Breast epithelium (tissue), 4 donors: ENCODE measurements around the gene STEAP1B. TPM values are rescaled to one million over a fixed set of nuclear protein-coding genes. Genes with fewer than 3 reads are reported as not detected.
A peak's percentile ranks its signal among the peaks of the same experiment; 100 is the strongest.

Experiments
- DNase-seq, 2 donors: peaks; one replicate each; pipeline ENCODE4 v3.0.0-alpha.2; 2019; ENCODE audit warnings: low spot score in 2 of 2
- H3K27ac ChIP-seq, 2 donors: fragments of 200-600 bp; sonication (generic) in 1 of 2; one replicate each; pipeline ENCODE4 v1.5.1; 2016 to 2019; ENCODE audit warnings: mild to moderate bottlenecking in 1 of 2
- H3K27me3 ChIP-seq, 2 donors: fragments of 200-600 bp; sonication (generic) in 1 of 2; one replicate each; pipeline versions ENCODE4 v1.5.1 to v1.6.0; 2017 to 2019; ENCODE audit warnings: control low read depth in 1 of 2, mild to moderate bottlenecking in 1 of 2
- H3K36me3 ChIP-seq: fragments of 200-600 bp; one replicate; pipeline ENCODE4 v1.5.1; 2019
- H3K4me1 ChIP-seq, 2 donors: fragments of 200-600 bp; sonication (generic); one replicate each; pipeline ENCODE4 v1.5.1; 2016 to 2019; ENCODE audit warnings: control low read depth in 1 of 2
- H3K4me3 ChIP-seq, 3 donors: fragments of 200-600 bp; sonication (generic); 1 replicate in 2 of 3; 2 replicates in 1 of 3; pipeline ENCODE4 v1.5.1; 2016 to 2019; ENCODE audit warnings: mild to moderate bottlenecking in 3 of 3, moderate library complexity in 2 of 3
- H3K9me3 ChIP-seq, 2 donors: fragments of 200-600 bp; sonication (generic) in 1 of 2; one replicate each; pipeline ENCODE4 v1.5.1; 2016 to 2019; ENCODE audit warnings: control low read depth in 1 of 2
- CTCF ChIP-seq, 3 donors: fragments of 450-650 bp; IDR thresholded peaks; one replicate each; pipeline ENCODE4 v1.5.1; 2016 to 2017; ENCODE audit warnings: antibody characterized with exemption in 3 of 3, mild to moderate bottlenecking in 3 of 3, moderate library complexity in 3 of 3
- POLR2A ChIP-seq: fragments of 450-650 bp; IDR thresholded peaks from one replicate; pipeline ENCODE4 v1.6.1; 2016; ENCODE audit warnings: antibody characterized with exemption, mild to moderate bottlenecking, moderate library complexity
- POLR2AphosphoS5 ChIP-seq, 3 donors: sonication (generic); formaldehyde crosslinking; IDR thresholded peaks; one replicate each; pipeline ENCODE4 v1.6.1; 2017; ENCODE audit warnings: antibody characterized with exemption in 3 of 3
- intact Hi-C: fragments of 100-400 bp; cut with DNase I; formaldehyde crosslinking; loops from one replicate; pipeline ENCODE4 v1.15.1; 2023; ENCODE audit warnings: low total_unique reads
- total RNA-seq, 3 donors: library from RNA; depleted of rRNA; stranded (reverse); fragments of >200 nt; gene quantifications; one replicate each; pipeline ENCODE4 v1.1.0, GENCODE V29; 2016

The STEAP1B gene
- total RNA-seq, 3 donors from 2014 or later: 0.32 to 1.0 (median 0.66) TPM

- H3K4me1 ChIP-seq: no peaks in the 10 kb centered on the region
- DNase-seq: no peak
- no peaks in the 10 kb centered on the region for H3K27me3 ChIP-seq
- H3K27ac ChIP-seq: peak overlapping the region in 1 of 2 donors; percentile 52
- no peaks in the 10 kb centered on the region for H3K9me3 ChIP-seq
- no peak overlapping the region for H3K4me3 ChIP-seq
- intact Hi-C loops: no loop called here
- TF ChIP-seq POLR2AphosphoS5 (IDR thresholded peaks at IDR 0.05) (no peak), POLR2A (no peak), CTCF (IDR thresholded peaks at IDR 0.05) (no peak)
- no peaks in the 10 kb centered on the region for H3K36me3 ChIP-seq
These were observed 18.3 kb downstream of the STEAP1B start for GRCh38 chr7:22481726-22482125.

GRCh38 chr7:22480523-22481075 is 19.4 kb downstream of the STEAP1B start:
- Histone ChIP-seq H3K9me3 (no peaks in the 10 kb centered on the region), H3K27ac (no peak overlapping the region), H3K4me1 (no peaks in the 10 kb centered on the region), H3K36me3 (no peaks in the 10 kb centered on the region), H3K27me3 (no peaks in the 10 kb centered on the region), H3K4me3 (no peak overlapping the region)
- intact Hi-C loops: no loop called here
- no peak for DNase-seq
- no peak for TF ChIP-seq CTCF (IDR thresholded peaks at IDR 0.05)
- TF ChIP-seq POLR2A: no peak
- no peak for TF ChIP-seq POLR2AphosphoS5 (IDR thresholded peaks at IDR 0.05)

DNA sequence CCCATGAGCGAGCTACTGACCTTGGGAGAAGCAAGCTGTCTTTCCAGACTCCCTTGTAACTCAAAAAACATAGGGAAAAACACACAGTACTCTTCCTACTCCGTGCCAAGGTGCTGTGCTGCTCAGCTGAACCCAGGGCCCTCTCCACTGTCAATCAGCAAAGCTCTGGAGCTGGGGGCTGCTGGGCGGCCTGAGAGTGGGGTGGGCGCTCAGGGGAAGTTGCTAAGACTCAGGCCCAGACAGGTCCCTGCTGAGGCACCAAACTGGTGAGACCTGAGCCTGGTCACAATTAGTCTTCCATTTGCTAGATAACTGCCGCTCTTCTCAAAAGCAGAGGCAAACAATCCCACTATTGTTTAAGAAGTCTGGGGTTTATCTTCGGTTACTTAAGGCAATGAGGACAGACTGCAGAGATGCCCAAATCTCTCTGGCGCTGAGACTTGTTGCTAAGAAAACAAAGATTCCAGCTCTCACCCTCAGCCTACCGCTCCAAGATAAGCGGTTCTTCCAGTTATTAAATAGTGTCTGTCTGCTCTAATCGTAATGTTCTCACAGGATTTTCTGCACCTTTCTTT is 22.0 kb downstream of the STEAP1B start:
- Histone ChIP-seq H3K27ac (peak overlapping the region in 1 of 2 donors; percentile 23), H3K27me3 (no peaks in the 10 kb centered on the region), H3K4me1 (no peaks in the 10 kb centered on the region), H3K36me3 (no peaks in the 10 kb centered on the region), H3K9me3 (no peaks in the 10 kb centered on the region), H3K4me3 (no peak overlapping the region)
- DNase-seq: no peak
- intact Hi-C loops: no loop called here
- TF ChIP-seq POLR2A (no peak), CTCF (IDR thresholded peaks at IDR 0.05) (no peak), POLR2AphosphoS5 (IDR thresholded peaks at IDR 0.05) (no peak)

- TF ChIP-seq CTCF (IDR thresholded peaks at IDR 0.05): no peak
- no peak for TF ChIP-seq POLR2A
- no peak for TF ChIP-seq POLR2AphosphoS5 (IDR thresholded peaks at IDR 0.05)
- Histone ChIP-seq H3K4me3 (no peak overlapping the region), H3K36me3 (no peaks in the 10 kb centered on the region), H3K9me3 (no peaks in the 10 kb centered on the region), H3K4me1 (no peaks in the 10 kb centered on the region), H3K27me3 (no peaks in the 10 kb centered on the region), H3K27ac (no peak overlapping the region)
- intact Hi-C loops: no loop called here
- DNase-seq: no peak
These were observed 22.7 kb downstream of the STEAP1B start for GRCh38 chr7:22477262-22477661.

DNA sequence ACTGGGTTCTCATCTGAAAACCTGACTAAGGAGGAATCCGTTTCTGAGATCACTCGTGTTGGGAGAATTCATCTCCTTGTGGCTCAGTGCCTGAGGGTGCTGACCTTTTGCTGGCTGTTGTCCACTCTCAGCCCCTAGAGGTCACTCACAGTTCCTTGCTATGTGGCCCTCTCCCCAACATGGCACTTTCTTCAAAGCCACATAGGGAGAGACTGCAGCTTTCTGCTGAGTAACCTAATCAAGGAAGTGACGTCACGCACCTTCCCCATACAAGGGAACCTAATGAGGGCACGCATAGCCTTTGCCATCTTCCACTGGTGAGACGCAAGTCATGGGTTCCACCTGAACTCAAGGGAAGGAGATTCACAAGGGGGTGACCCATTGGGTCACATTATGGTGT is 23.2 kb downstream of the STEAP1B start:
- Histone ChIP-seq H3K4me1 (no peaks in the 10 kb centered on the region), H3K27me3 (no peaks in the 10 kb centered on the region), H3K27ac (no peak overlapping the region), H3K36me3 (no peaks in the 10 kb centered on the region), H3K4me3 (no peak overlapping the region), H3K9me3 (no peaks in the 10 kb centered on the region)
- DNase-seq: no peak
- TF ChIP-seq POLR2AphosphoS5 (IDR thresholded peaks at IDR 0.05) (no peak), POLR2A (no peak), CTCF (IDR thresholded peaks at IDR 0.05) (no peak)
- intact Hi-C loops: no loop called here
